KG1 (cell line): ENCODE results near the gene IQCH.
A peak's percentile ranks its signal among the peaks of the same experiment; 100 is the strongest.

Experiments
- DNase-seq: peaks from one replicate; lab custom pipeline; 2025; lab: John Stamatoyannopoulos, UW

The IQCH gene

GRCh38 chr15:67504056-67504455 lies 249.5 kb downstream of the IQCH start:
- no peak for DNase-seq

GRCh38 chr15:67504796-67505195 lies 250.2 kb downstream of the IQCH start:
- no peak for DNase-seq

GRCh38 chr15:67505675-67506572 lies 251.3 kb downstream of the IQCH start:
- DNase-seq, result no peak

- DNase-seq, result no peak
These were observed 252.5 kb downstream of the IQCH start for GRCh38 chr15:67506775-67507747.

- no peak for DNase-seq
These were observed 253.8 kb downstream of the IQCH start for GRCh38 chr15:67508407-67508806.

- DNase-seq, result no peak
These were observed 255.3 kb downstream of the IQCH start for GRCh38 chr15:67509918-67510317.

- no peak for DNase-seq
These were observed 256.1 kb downstream of the IQCH start for GRCh38 chr15:67510597-67511190.

- no peak for DNase-seq
These were observed 257.0 kb downstream of the IQCH start for GRCh38 chr15:67511606-67512005.

GRCh38 chr15:67512140-67512539 lies 257.6 kb downstream of the IQCH start:
- no peak for DNase-seq

GRCh38 chr15:67512933-67513714 lies 258.5 kb downstream of the IQCH start:
- DNase-seq, result no peak

GRCh38 chr15:67515090-67515489 lies 260.5 kb downstream of the IQCH start:
- DNase-seq, result no peak

- no peak for DNase-seq
These were observed 261.0 kb downstream of the IQCH start for GRCh38 chr15:67515557-67515956.

GRCh38 chr15:67520321-67521028 lies 265.9 kb downstream of the IQCH start:
- no peak for DNase-seq

GRCh38 chr15:67521029-67521782 lies 266.6 kb downstream of the IQCH start, which contains the start of gene C15orf61:
TSS of gene C15orf61 (plus strand) at chr15:67521131. CDS start at chr15:67521249, 118 bp downstream.
- DNase-seq, result peak; percentile 69

- DNase-seq, result no peak
These were observed 267.4 kb downstream of the IQCH start for GRCh38 chr15:67521783-67522568.

- DNase-seq, result no peak
These were observed 268.7 kb downstream of the IQCH start for GRCh38 chr15:67523330-67523729.

GRCh38 chr15:67524235-67524634 lies 269.6 kb downstream of the IQCH start:
- DNase-seq, result no peak

GRCh38 chr15:67528513-67528912 lies 273.9 kb downstream of the IQCH start:
- DNase-seq, result no peak

GRCh38 chr15:67531379-67531914 lies 276.9 kb downstream of the IQCH start:
- no peak for DNase-seq
